GM21381 (cell line): ENCODE results near the gene EDNRB.
"Not testable (repeated sequence)": the region's sequence is repeated elsewhere in the genome, so short reads cannot be mapped to it uniquely, and the experiment has no call there.

Experiments
- ATAC-seq: cut with Tn5 transposase; IDR thresholded peaks from one replicate; pipeline ENCODE4 v1.9.1; 2021; ENCODE audit warnings: mild to moderate bottlenecking, moderate library complexity; ENCODE audit not compliant: unreplicated experiment

EDNRB gene

DNA sequence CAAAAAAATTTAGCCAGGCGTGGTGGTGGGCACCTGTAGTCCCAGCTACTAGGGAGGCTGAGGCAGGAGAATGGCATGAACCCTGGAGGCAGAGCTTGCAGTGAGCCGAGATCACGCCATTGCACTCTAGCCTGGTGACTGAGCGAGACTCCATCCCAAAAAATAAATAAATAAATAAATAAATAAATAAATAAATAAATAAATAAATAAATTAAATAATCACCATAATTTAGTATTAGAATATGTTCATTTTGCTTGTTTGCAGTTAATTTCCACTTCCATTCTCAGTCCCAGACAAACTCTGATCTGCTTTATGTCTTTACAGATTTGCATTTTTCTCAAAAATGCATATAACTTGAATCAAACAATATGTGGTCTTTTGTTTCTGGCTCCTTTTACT, 70.6 kb downstream of the EDNRB start:
- ATAC-seq: not testable (repeated sequence)

DNA sequence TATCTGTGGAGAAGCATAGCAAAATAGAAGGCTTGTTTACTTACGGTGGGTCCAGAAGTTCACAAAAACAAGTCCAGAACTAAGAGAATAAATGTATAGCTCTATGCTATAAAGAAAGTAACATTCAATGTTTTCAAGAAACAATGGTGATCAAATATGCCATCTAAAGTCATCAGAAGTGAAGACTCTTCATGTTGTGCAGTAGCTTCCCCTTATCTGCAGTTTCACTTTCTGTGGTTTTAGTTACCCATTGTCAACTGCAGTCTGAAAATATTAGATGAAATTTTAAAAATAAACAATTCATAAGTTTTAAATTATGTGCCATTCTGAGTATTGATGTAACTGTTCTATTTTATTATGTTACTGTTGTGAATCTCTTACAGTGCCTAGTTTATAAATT, 72.5 kb downstream of the EDNRB start:
- ATAC-seq: peak; percentile 78
